Osteoblast (primary cell): ENCODE data around the gene SRCIN1. TPM values are rescaled to one million over a fixed set of nuclear protein-coding genes. Genes with fewer than 3 reads are reported as not detected.

ENCODE experiments used
- DNase-seq: peaks from one replicate; pipeline ENCODE4 v3.0.0; 2011; ENCODE audit warnings: low spot score, mixed read lengths; ENCODE audit not compliant: insufficient read length; ENCODE audit errors: missing footprints
- H2AFZ ChIP-seq: 2 replicates; pipeline ENCODE4 v1.6.0; 2011; ENCODE audit warnings: mild to moderate bottlenecking, low read length
- H3K27ac ChIP-seq: 2 replicates; pipeline ENCODE4 v1.5.1; 2011; ENCODE audit warnings: mild to moderate bottlenecking, low read depth, low read length, moderate library complexity
- H3K27me3 ChIP-seq: 2 replicates; pipeline ENCODE4 v1.6.0; 2012; ENCODE audit warnings: mild to moderate bottlenecking, control low read depth, inconsistent platforms, low read length, moderate library complexity; ENCODE audit not compliant: insufficient read depth
- H3K36me3 ChIP-seq: 2 replicates; pipeline ENCODE4 v1.5.1; 2011; ENCODE audit warnings: mild to moderate bottlenecking, low read length, control low read depth, moderate library complexity; ENCODE audit not compliant: insufficient read depth
- H3K4me1 ChIP-seq: 2 replicates; pipeline ENCODE4 v1.5.1; 2011; ENCODE audit warnings: mild to moderate bottlenecking, low read length, control low read depth, moderate library complexity; ENCODE audit not compliant: insufficient read depth
- H3K4me2 ChIP-seq: 2 replicates; pipeline ENCODE4 v1.6.0; 2011; ENCODE audit warnings: mild to moderate bottlenecking, low read length; ENCODE audit not compliant: insufficient read depth
- H3K4me3 ChIP-seq: fragments of 200-600 bp; sonication (generic); 3 replicates; pipeline ENCODE4 v1.5.1; 2012; ENCODE audit warnings: mild to moderate bottlenecking, low read length, inconsistent platforms; ENCODE audit not compliant: insufficient read depth
- H3K79me2 ChIP-seq: 2 replicates; pipeline ENCODE4 v1.6.0; 2012; ENCODE audit warnings: mild to moderate bottlenecking, low read length, control low read depth, inconsistent platforms; ENCODE audit not compliant: insufficient read depth
- H3K9me3 ChIP-seq: 2 replicates; pipeline ENCODE4 v1.5.1; 2011; ENCODE audit warnings: low read depth, low read length, control low read depth
- H4K20me1 ChIP-seq: 2 replicates; pipeline ENCODE4 v1.6.0; 2012; ENCODE audit warnings: mild to moderate bottlenecking, low read length, control low read depth; ENCODE audit not compliant: insufficient read depth
- total RNA-seq: library from RNA; depleted of rRNA; stranded (reverse); fragments of >200 nt; gene quantifications from 2 replicates; pipeline ENCODE4 v1.2.3, GENCODE V29; 2012
- TF ChIP-seq, protein P1 (sequence below): IDR thresholded peaks from 2 replicates; pipeline ENCODE4 v1.5.1; 2011; ENCODE audit warnings: mild to moderate bottlenecking, low read depth, low read length, moderate library complexity; ENCODE audit errors: extremely low read depth

SRCIN1 gene
- total RNA-seq, 1 donor, result not detected

DNA sequence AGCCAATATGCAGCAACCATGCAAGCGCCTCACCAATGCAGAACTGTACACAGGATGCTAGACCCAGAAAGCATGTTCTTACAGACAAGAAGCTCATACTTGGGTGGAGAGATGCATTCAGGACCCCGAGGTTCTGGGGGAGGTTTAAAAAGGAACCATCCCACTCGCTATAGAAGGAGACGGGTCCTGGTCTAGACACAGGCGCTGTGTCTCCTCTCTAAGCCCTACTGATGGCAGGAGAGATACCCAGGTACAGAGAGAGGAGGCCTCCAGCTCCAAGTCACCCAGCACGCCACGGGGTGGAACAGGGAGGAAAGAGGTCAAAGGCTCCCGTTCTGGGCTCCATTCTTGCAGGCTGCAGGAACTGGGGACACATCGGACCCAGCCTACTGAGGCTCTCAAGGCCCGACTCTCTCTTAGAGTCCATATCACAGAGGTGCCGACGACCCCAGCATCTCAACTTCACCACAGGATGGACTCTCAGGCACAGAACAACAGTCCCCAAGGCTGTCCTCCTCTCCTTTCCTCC lies 28.0 kb downstream of the SRCIN1 start:
- Histone ChIP-seq H2AFZ (no peak overlapping the region), H3K27me3 (peaks cover 69% of the 10 kb centered on the region), H3K9me3 (no peaks in the 10 kb centered on the region), H3K4me3 (no peak overlapping the region), H3K4me2 (no peak overlapping the region), H3K4me1 (peaks cover 6% of the 10 kb centered on the region), H4K20me1 (peaks cover 5% of the 10 kb centered on the region), H3K79me2 (no peaks in the 10 kb centered on the region), H3K27ac (no peak overlapping the region), H3K36me3 (no peaks in the 10 kb centered on the region)
- TF ChIP-seq, protein P1, sequence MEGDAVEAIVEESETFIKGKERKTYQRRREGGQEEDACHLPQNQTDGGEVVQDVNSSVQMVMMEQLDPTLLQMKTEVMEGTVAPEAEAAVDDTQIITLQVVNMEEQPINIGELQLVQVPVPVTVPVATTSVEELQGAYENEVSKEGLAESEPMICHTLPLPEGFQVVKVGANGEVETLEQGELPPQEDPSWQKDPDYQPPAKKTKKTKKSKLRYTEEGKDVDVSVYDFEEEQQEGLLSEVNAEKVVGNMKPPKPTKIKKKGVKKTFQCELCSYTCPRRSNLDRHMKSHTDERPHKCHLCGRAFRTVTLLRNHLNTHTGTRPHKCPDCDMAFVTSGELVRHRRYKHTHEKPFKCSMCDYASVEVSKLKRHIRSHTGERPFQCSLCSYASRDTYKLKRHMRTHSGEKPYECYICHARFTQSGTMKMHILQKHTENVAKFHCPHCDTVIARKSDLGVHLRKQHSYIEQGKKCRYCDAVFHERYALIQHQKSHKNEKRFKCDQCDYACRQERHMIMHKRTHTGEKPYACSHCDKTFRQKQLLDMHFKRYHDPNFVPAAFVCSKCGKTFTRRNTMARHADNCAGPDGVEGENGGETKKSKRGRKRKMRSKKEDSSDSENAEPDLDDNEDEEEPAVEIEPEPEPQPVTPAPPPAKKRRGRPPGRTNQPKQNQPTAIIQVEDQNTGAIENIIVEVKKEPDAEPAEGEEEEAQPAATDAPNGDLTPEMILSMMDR, result no peak
- no peak for DNase-seq

DNA sequence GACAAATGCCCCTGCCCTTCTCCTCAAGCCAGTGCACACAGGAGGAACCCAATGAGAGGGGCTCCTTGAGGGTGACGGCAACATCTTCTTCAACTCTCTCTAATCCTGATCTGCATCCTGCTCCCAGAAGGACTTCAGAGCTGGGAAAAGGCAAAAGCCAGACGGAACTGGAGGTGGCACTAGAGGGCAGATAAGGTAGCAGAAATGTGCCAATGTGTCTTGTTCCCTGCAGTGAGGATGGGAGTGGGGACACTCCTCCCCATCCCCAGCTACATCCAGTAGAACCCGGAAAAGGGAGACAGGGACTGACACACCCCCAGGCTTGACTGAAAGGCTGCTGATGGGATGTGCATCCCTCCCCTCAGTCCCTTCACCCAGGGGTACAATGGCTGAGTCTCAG lies 28.5 kb downstream of the SRCIN1 start:
- TF ChIP-seq, protein P1, result no peak

DNA sequence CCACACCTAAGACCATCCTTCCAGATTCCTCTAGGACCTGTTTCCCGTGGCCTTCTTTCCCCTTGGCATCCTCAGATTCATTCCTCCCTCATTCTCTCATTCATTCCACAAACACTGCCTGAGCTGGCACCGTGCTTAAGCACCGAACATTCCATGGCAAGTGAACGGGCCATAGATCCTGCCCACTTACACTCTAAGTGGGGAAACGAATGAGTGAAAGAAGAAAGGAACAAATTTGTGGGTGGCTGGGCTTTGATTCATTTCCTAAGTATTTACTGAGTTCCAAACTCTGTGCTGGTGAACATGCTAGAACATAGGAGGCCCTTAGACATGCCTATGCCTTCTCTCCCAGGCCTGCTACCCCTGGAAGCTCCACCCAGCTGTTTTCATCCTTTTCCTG lies 30.0 kb downstream of the SRCIN1 start:
- no peak overlapping the region for H3K27ac ChIP-seq
- H3K4me2 ChIP-seq, result no peak overlapping the region
- peak; percentile 93 for DNase-seq
- H3K4me1 ChIP-seq, result peaks cover 6% of the 10 kb centered on the region
- H4K20me1 ChIP-seq, result peaks cover 5% of the 10 kb centered on the region
- H2AFZ ChIP-seq, result no peak overlapping the region
- no peaks in the 10 kb centered on the region for H3K79me2 ChIP-seq
- TF ChIP-seq, protein P1, result no peak
- no peak overlapping the region for H3K4me3 ChIP-seq
- H3K27me3 ChIP-seq, result peaks cover 84% of the 10 kb centered on the region
- no peaks in the 10 kb centered on the region for H3K36me3 ChIP-seq
- no peaks in the 10 kb centered on the region for H3K9me3 ChIP-seq

More for the DNA sequence above, 28.5 kb downstream of the SRCIN1 start:
- Histone ChIP-seq H3K79me2 (no peaks in the 10 kb centered on the region), H3K9me3 (no peaks in the 10 kb centered on the region), H3K36me3 (no peaks in the 10 kb centered on the region), H4K20me1 (peaks cover 5% of the 10 kb centered on the region), H3K4me3 (no peak overlapping the region), H3K27me3 (peaks cover 71% of the 10 kb centered on the region), H3K27ac (no peak overlapping the region), H3K4me2 (no peak overlapping the region), H2AFZ (no peak overlapping the region), H3K4me1 (peaks cover 6% of the 10 kb centered on the region)
- peak; percentile 84 for DNase-seq

DNA sequence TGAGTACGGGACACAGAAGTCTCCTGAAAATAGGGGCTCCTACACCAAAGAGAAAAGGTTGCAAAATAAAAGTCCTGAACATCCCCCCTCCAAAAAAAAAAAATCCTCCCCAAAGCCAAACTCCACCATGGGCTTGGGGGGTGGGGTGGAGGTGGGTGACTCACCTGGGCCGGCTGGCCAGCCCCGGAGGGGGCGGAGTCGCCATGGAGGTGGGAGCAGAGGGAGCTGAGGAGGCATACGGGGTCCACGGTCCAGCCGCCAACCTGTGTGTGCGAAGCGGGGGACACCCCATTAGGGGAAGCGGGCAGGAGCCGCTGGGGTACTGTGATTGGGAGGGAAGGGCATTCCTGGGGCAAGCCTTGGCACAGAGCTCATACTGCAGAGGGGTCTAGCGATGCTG lies 31.0 kb downstream of the SRCIN1 start:
- Histone ChIP-seq H3K36me3 (no peaks in the 10 kb centered on the region), H3K4me2 (no peak overlapping the region), H3K27ac (no peak overlapping the region), H2AFZ (no peak overlapping the region), H3K4me3 (no peak overlapping the region), H3K4me1 (peaks cover 4% of the 10 kb centered on the region), H3K79me2 (no peaks in the 10 kb centered on the region), H3K27me3 (peaks cover 88% of the 10 kb centered on the region), H4K20me1 (peaks cover 5% of the 10 kb centered on the region), H3K9me3 (no peaks in the 10 kb centered on the region)
- TF ChIP-seq, protein P1, result no peak
- DNase-seq, result no peak
